Natural killer cell (primary cell): ENCODE measurements around the gene PDE3A. TPM values are rescaled to one million over a fixed set of nuclear protein-coding genes. Genes with fewer than 3 reads are reported as not detected.

ENCODE experiments used
- ATAC-seq, 3 donors: fragments of 150-1000 bp in 2 of 3; fragments of 200-7000 bp in 1 of 3; cut with Tn5 transposase; 1 replicate in 1 of 3; 2 replicates in 2 of 3; pipeline ENCODE4 v1.10.0; 2021; ENCODE audit warnings: mild to moderate bottlenecking in 2 of 3, moderate library complexity in 2 of 3
- DNase-seq, 2 donors: peaks; one replicate each; pipeline versions ENCODE4 v3.0.0 to v3.0.0-alpha.2; 2013 to 2021; ENCODE audit warnings: mixed read lengths in 1 of 2
- H3K27ac ChIP-seq: one replicate; pipeline ENCODE4 v1.5.1; 2013; ENCODE audit warnings: mild to moderate bottlenecking, low read length
- H3K27me3 ChIP-seq: one replicate; pipeline ENCODE4 v1.6.1; 2013; ENCODE audit warnings: low read length; ENCODE audit not compliant: control insufficient read depth, insufficient read depth
- H3K36me3 ChIP-seq: one replicate; pipeline ENCODE4 v1.6.1; 2013; ENCODE audit warnings: low read length; ENCODE audit not compliant: control insufficient read depth, insufficient read depth
- H3K4me1 ChIP-seq: one replicate; pipeline ENCODE4 v1.6.1; 2013; ENCODE audit warnings: low read length; ENCODE audit not compliant: control insufficient read depth, insufficient read depth
- H3K4me3 ChIP-seq: one replicate; pipeline ENCODE4 v1.5.1; 2013; ENCODE audit warnings: low read length
- H3K9me3 ChIP-seq: one replicate; pipeline ENCODE4 v1.6.1; 2013; ENCODE audit warnings: low read length; ENCODE audit not compliant: control insufficient read depth, insufficient read depth
- H3K27ac Mint-ChIP-seq, 2 donors: one replicate each; pipeline ENCODE4 v1.8.0; 2022; ENCODE audit warnings: mild to moderate bottlenecking in 2 of 2, mixed read lengths in 2 of 2, moderate library complexity in 1 of 2
- H3K27me3 Mint-ChIP-seq, 2 donors: one replicate each; pipeline ENCODE4 v1.8.0; 2022; ENCODE audit warnings: low read depth in 2 of 2, mixed read lengths in 2 of 2
- H3K36me3 Mint-ChIP-seq: one replicate; pipeline ENCODE4 v1.8.0; 2022; ENCODE audit warnings: mixed read lengths
- H3K4me1 Mint-ChIP-seq, 2 donors: one replicate each; pipeline ENCODE4 v1.8.0; 2022; ENCODE audit warnings: mixed read lengths in 2 of 2
- H3K4me3 Mint-ChIP-seq: one replicate; pipeline ENCODE4 v1.8.0; 2022; ENCODE audit warnings: mild to moderate bottlenecking, moderate library complexity, mixed read lengths
- H3K9me3 Mint-ChIP-seq, 2 donors: one replicate each; pipeline ENCODE4 v1.8.0; 2022; ENCODE audit warnings: mixed read lengths in 2 of 2
- WGBS: methylation state at CpG from one replicate; pipeline ENCODE4 v1.1.7; 2013; ENCODE audit warnings: missing lambda C conversion rate; ENCODE audit not compliant: insufficient coverage; 5-methylcytosine and 5-hydroxymethylcytosine counted together
- intact Hi-C: fragments of 100-400 bp; cut with micrococcal nuclease; formaldehyde crosslinking; loops from one replicate; pipeline ENCODE4 v1.14.2; 2022
- total RNA-seq, 4 donors: library from RNA; stranded (reverse); fragments of 120-200 nt in 1 of 4; gene quantifications; one replicate each; pipeline versions ENCODE4 v1.2.3 to v1.2.4, GENCODE V29; 2013 to 2022
- TF ChIP-seq, protein P1 (sequence below): fragments of 200-600 bp; IDR thresholded peaks from one replicate; pipeline ENCODE4 v1.8.0; 2022; ENCODE audit warnings: antibody characterized with exemption

The PDE3A gene
- total RNA-seq, 3 donors from 2014 or later (not counting 1 experiment from before 2014, with no cell fraction given): 0.20 to 0.28 (median 0.27) TPM

DNA sequence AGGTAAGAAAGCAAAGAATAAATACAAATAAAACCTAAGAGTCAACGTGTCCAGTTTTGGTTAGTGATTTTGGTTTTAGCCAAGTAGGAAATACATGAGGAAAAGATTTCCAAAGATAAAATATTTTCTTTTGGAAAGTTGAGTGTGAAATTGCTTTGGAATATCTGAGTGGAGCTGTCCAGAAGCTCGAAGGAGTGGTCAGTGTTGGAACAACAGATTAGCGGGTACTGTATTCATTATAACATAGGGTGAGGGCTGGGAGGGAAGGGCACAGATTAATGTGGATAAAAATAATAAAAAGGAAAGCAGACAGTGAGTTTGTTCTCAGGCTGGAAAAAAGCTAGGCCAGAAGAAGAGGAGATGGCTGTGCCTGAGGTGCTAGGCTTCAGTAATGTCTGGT, 225.3 kb downstream of the PDE3A start:
- no peaks in the 10 kb centered on the region for H3K9me3 Mint-ChIP-seq
- H3K4me1 Mint-ChIP-seq: no peaks in the 10 kb centered on the region
- ATAC-seq: no peak

DNA sequence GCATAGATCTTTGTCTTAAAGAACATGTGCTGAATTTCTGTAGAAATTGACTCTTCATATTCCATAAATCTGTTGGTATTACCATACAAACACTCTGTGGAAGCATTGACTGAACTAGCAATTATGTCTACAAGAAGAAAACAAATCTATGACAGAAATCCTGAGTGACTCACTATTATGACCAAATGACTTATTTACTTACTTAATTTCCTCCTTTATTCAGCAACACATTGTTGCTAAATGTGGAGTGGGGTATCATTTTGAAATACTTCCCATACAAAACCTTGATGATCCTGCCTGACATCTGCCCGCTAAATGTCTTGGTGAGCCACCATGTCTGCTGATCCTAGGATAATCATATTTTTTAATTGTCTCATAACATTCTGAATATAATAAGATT, 227.7 kb downstream of the PDE3A start:
- Mint-ChIP-seq H3K4me3 (no peak overlapping the region), H3K27me3 (peaks cover 0 to 3% of the 10 kb centered on the region in 2 donors), H3K9me3 (no peaks in the 10 kb centered on the region), H3K4me1 (no peaks in the 10 kb centered on the region), H3K36me3 (no peaks in the 10 kb centered on the region), H3K27ac (no peak overlapping the region)
- H3K27me3 ChIP-seq: no peaks in the 10 kb centered on the region
- no peaks in the 10 kb centered on the region for H3K36me3 ChIP-seq
- H3K4me3 ChIP-seq: no peak overlapping the region
- intact Hi-C loops: no loop called here
- no peaks in the 10 kb centered on the region for H3K4me1 ChIP-seq
- DNase-seq: no peak
- TF ChIP-seq, protein P1, sequence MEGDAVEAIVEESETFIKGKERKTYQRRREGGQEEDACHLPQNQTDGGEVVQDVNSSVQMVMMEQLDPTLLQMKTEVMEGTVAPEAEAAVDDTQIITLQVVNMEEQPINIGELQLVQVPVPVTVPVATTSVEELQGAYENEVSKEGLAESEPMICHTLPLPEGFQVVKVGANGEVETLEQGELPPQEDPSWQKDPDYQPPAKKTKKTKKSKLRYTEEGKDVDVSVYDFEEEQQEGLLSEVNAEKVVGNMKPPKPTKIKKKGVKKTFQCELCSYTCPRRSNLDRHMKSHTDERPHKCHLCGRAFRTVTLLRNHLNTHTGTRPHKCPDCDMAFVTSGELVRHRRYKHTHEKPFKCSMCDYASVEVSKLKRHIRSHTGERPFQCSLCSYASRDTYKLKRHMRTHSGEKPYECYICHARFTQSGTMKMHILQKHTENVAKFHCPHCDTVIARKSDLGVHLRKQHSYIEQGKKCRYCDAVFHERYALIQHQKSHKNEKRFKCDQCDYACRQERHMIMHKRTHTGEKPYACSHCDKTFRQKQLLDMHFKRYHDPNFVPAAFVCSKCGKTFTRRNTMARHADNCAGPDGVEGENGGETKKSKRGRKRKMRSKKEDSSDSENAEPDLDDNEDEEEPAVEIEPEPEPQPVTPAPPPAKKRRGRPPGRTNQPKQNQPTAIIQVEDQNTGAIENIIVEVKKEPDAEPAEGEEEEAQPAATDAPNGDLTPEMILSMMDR: no peak
- H3K9me3 ChIP-seq: no peaks in the 10 kb centered on the region
- ATAC-seq: no peak
- H3K27ac ChIP-seq: no peak overlapping the region
- WGBS: no CpG with 5 or more reads among the region's 1 CpG

More for the DNA sequence above, 225.3 kb downstream of the PDE3A start:
- H3K36me3 Mint-ChIP-seq: no peaks in the 10 kb centered on the region
- no peak for DNase-seq
- H3K27ac ChIP-seq: no peak overlapping the region
- H3K27me3 ChIP-seq: no peaks in the 10 kb centered on the region
- no peak overlapping the region for H3K4me3 ChIP-seq
- 89% methylated on average over 3 of the region's 3 CpGs for WGBS
- intact Hi-C loops: no loop called here
- TF ChIP-seq, protein P1: no peak
- no peak overlapping the region for H3K27ac Mint-ChIP-seq
- no peaks in the 10 kb centered on the region for H3K9me3 ChIP-seq
- no peaks in the 10 kb centered on the region for H3K4me1 ChIP-seq
- no peak overlapping the region for H3K4me3 Mint-ChIP-seq
- H3K27me3 Mint-ChIP-seq: peaks cover 0 to 3% of the 10 kb centered on the region in 2 donors
- H3K36me3 ChIP-seq: no peaks in the 10 kb centered on the region

DNA sequence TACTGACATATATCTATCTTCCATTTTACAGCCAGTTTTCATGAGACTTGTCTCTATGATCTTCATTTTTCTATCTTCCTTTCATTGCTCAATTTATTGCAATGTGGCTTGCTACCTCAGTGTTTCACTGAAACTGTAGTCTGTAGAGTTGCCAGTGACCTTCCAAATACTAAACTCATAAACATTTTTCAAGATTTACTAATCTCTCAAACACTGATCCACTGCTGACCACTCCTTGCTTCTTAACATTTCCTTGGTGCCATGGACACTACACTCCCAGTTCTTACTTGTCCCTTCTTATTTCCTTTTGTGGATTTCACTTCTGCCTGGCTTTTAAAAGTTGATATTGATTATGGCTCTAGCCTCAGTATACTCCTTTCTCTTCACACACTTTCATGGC, 231.4 kb downstream of the PDE3A start:
- Histone ChIP-seq H3K4me3 (no peak overlapping the region), H3K36me3 (no peaks in the 10 kb centered on the region), H3K27me3 (no peaks in the 10 kb centered on the region), H3K4me1 (no peaks in the 10 kb centered on the region), H3K27ac (no peak overlapping the region), H3K9me3 (no peaks in the 10 kb centered on the region)
- TF ChIP-seq, protein P1: no peak
- ATAC-seq: no peak
- no peaks in the 10 kb centered on the region for H3K9me3 Mint-ChIP-seq
- H3K36me3 Mint-ChIP-seq: no peaks in the 10 kb centered on the region
- no peak for DNase-seq
- H3K27me3 Mint-ChIP-seq: no peaks in the 10 kb centered on the region
- H3K4me3 Mint-ChIP-seq: no peak overlapping the region
- no peak overlapping the region for H3K27ac Mint-ChIP-seq
- intact Hi-C loops: loop anchor here (10.0 kb wide), 1 partner anchor 865 kb away; no protein-coding TSS in a partner anchor
- H3K4me1 Mint-ChIP-seq: no peaks in the 10 kb centered on the region

DNA sequence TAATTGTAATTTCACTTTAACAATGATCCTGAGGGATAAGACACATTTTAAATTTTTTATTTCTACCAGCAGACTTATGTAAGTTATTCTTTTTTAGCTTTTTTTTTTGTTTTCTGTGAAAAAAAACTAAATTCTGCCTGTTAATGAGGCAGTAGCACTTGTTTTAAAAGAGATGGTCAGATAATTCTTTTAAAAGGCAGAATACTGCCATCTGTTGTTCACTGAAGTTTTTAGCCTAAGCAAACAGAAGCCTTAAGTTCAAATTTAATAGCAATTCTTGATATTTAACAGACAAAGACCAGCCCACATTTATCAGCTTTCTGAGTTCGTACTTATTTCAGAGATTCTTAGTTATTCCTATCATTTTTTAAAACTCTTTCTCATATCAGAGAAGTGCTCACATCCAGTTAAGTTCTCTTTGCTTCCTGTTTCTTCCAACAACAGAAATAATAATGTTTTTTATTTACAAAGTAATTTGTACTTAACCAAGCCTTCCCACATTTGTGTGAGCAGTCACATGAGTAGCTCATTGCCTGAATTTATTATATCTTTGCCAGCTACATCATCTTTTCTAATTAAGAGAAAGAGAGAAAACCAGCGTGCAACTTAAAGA, 233.4 kb downstream of the PDE3A start:
- Mint-ChIP-seq H3K27me3 (no peaks in the 10 kb centered on the region), H3K36me3 (no peaks in the 10 kb centered on the region), H3K4me1 (no peaks in the 10 kb centered on the region), H3K9me3 (no peaks in the 10 kb centered on the region), H3K27ac (no peak overlapping the region), H3K4me3 (no peak overlapping the region)
- 64% methylated on average over 1 of the region's 2 CpGs for WGBS
- TF ChIP-seq, protein P1: no peak
- no peaks in the 10 kb centered on the region for H3K27me3 ChIP-seq
- intact Hi-C loops: loop anchor here (10.0 kb wide), 1 partner anchor 867 kb away; no protein-coding TSS in a partner anchor
- no peaks in the 10 kb centered on the region for H3K4me1 ChIP-seq
- H3K9me3 ChIP-seq: no peaks in the 10 kb centered on the region
- ATAC-seq: no peak
- H3K4me3 ChIP-seq: no peak overlapping the region
- DNase-seq: no peak
- no peak overlapping the region for H3K27ac ChIP-seq
- H3K36me3 ChIP-seq: no peaks in the 10 kb centered on the region
